ENCODE data around the gene PRSS3. TPM values are rescaled to one million over a fixed set of nuclear protein-coding genes. Genes with fewer than 3 reads are reported as not detected.
A peak's percentile ranks its signal among the peaks of the same experiment; 100 is the strongest.
"Not testable (repeated sequence)": the region's sequence is repeated elsewhere in the genome, so short reads cannot be mapped to it uniquely, and the experiment has no call there.

The PRSS3 gene
- total RNA-seq, 1 experiment from 2014 or later = not detected

DNA sequence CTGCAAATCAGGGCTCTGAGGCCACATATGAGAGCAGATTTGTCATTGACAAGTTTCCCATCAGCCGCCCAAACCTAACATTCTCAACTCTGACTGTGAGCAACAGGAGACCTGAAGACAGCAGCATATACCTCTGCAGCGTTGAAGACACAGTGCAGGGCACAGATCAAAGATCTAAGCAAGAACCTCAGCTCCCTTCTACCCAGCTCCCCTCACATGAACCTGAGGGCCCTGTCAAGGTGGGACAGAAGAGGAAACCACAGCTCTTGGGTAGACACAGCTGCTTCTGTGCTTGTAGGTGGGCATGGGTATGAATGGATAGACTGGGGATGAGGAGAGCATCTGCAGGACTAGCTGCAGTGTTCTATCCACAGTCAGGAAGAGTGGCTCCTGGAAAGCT is 8.7 kb upstream of the PRSS3 start:
- no peak for DNase-seq (ENCODE audit: low spot score)

DNA sequence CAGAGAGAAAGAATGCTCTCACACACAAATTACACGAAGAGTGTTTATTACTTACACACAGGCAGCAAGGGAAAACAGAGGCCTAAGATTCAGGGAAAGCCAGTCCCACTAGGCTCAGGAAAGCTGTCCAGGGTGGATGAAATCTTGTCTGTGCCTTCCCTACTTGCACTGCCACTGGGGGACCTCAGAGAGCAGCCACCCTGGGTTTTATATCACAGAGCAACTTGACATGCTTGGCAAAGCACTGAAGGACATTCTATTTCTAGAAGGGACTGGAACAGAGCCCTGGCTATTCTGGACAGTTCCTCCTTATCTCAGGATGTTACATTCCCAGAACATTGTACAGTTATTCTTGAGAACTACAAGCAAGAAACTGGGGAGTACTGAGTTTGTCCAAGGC is 7.5 kb upstream of the PRSS3 start:
- no peak for DNase-seq (ENCODE audit: low spot score)

DNA sequence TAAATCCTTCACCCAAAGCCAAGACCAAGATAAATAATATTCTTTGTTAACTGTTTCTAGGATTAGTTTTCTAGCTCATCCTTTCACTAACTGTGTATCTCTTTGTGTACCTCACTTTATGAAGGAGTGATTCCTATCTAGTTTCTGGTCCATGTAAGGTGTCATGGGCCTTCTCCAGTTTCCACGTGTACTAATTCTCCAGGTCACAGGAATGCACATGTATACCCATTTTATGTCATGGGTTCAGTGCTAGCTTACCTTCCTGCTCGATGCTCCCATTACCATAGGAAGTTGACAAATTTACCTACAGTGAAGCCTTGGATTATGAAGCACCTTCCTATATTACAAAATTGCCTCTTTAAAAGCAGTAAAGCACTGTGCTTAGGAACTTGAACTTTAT is 5.9 kb upstream of the PRSS3 start:
- DNase-seq (ENCODE audit: low spot score) = not testable (repeated sequence)

DNA sequence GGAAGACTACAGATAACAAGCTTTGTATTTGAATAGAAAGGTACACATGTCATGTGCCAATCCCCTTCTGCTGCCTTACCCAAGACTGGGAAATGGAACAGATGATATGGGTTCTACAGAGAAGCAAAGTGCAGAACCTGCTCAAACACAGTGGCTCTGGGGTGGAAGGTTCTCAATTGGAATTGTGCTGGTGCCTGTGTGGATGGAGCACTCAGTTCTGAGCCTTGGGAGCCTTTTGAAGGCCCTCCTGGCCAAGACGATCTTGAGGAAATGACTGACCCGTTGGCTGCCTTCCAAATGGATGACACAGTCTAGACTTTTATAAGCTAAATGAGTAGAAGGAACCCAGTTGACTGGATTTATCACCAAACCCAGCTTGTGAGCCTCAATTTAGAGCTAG is 4.2 kb upstream of the PRSS3 start:
- DNase-seq (ENCODE audit: low spot score) = no peak

DNA sequence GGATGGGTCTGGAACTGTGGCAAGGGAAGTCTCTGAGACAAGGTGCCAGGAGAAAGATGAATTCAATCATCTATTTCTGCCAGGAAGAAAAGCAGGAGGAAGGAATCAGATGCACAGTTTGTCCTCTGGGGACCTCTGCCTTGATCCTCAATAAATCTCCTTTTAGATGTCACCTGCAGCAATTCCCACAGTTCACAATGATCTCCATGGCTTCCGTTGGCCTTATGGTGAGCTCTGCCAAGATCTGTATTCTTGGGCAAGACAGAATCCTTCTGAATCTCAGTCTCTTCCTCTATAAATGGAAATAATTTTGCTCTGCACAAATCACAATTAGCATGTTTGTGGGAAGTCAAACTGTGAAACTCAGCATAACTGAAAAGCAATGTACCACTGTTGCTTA is 1.9 kb upstream of the PRSS3 start:
- DNase-seq (ENCODE audit: low spot score) = not testable (repeated sequence)

DNA sequence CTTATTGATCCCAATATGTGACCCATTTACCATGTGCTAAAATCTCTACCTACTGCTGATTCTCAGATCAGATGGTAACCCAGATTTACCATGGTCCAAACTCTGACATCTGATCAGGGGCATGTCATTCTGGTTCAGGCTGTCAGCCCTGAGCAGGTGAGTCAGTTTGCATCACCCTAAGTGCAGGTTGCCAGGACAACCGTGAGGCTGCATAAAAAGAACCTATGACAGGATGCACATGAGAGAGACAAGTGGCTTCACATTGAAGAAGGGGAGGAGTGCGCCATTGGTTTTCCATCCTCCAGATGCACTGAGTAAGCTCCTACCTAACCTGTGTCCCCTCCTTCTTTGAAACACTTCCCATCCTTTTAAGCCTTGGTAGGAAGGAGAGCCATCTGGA is 801 bp upstream of the PRSS3 start:
- no peak for DNase-seq (ENCODE audit: low spot score)

DNA sequence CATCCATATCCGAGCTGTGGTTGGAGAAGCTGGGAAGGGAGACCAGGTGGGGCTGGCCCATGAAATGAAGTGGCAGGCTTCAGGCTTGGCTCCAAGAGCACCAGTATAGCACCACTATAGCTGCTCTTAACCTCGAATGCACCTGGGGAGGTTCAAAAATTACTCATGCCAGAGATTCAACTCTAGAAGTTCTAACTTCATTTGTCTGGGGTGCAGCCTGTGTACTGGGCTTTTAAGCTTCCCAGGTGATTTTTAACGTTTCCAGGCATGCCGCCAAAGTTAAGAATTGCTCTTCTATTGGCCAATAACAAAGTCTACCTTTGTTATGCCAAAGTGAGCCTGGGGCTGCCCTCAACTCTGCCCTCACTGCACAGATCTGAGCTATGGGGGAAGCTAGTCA is 458 bp downstream of the PRSS3 start:
- no peak for DNase-seq (ENCODE audit: low spot score)

DNA sequence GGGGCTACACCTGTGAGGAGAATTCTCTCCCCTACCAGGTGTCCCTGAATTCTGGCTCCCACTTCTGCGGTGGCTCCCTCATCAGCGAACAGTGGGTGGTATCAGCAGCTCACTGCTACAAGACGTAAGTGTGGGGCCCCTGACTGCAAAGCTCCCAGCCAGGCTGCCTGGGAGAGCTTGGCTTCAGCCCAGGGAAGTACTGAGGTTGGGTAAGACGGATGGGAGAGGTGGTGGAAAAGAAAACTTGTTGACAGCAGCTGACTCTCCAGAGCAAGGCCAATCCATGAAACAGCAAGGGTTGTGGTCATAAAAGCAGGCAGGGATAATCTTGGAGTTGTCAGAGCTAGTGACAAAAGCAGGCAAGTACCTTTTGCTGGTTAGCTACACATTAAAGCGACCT is 1.3 kb downstream of the PRSS3 start:
- not testable (repeated sequence) for DNase-seq (ENCODE audit: low spot score)

DNA sequence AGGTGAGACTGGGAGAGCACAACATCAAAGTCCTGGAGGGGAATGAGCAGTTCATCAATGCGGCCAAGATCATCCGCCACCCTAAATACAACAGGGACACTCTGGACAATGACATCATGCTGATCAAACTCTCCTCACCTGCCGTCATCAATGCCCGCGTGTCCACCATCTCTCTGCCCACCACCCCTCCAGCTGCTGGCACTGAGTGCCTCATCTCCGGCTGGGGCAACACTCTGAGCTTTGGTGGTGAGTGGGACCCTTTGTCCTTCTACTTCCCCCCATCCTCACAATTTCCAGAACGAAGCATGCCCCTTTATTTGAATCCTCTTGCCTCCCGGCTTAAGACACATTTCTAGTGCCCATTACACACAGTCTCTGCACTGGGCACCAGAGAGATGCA is 2.5 kb downstream of the PRSS3 start:
- DNase-seq (ENCODE audit: low spot score) = no peak

DNA sequence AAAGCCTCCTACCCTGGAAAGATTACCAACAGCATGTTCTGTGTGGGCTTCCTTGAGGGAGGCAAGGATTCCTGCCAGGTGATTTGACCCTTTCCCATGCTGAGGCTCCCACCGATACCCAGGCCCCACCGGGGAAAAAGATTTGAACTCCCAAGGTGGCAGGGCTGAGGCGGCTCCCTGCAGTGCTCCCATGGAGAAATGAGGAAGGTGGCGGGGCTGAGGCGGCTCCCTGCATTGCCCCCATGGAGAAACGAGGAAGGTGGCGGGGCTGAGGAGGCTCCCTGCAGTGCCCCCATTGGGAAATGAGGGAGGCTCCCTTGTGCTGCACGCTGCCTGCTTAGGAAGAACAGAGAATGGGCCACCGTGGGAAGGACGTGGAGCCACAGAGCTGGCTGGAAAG is 3.2 kb downstream of the PRSS3 start:
- DNase-seq (ENCODE audit: low spot score) = no peak

DNA sequence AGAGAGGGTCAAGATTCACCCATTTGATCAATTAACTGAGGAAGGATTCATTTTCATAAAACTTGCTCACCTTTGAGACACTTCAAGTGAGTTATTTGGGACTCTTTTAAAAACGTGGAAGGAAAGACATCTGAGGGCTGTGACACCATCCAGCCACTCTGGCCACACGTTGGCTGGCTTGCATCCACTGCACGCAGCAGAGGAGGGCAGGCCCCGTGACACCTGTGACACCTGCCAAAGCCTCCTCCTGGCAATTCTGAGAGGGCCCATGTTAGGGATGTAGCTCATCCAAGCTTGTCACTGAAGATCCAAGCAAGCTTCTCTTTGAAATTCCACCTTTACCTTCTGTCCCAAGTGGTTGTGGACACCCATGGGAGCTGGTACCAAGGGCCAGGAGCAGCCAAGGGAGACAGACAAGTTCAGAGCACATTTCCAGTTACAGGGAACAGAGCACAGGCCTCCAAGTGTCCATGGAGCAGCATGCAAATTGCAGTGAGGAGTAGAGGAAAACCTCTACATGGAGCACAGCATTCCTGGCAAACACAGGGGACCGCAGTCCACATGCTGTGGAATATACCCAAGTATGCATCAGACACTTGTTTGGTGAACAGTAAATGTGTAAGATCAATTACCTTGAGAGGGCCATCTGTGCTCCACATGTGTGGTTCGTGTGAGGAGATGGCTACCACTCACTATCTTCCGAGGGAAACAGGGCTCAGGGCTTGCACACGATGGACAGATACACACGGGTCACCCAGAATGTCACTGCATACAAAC is 4.8 kb downstream of the PRSS3 start:
- DNase-seq (ENCODE audit: low spot score) = no peak

DNA sequence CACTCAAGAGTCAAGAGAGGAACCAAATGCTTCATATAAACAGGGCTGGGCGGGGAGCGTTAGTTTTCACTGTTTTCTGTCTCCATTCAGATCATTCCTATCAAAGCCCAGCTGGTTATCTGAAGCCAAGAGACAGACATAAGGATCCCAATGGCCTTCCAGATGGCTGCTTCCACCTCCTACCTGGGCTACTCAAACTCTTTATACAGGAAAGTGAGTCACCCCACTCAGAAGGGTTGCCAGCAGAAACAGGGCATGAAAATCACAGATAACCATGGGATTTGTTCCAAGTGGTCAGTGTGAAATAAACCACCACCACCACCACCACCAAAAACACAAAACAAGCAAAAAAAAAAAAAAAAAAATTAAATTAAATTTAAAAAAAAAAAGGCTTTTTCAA is 5.5 kb downstream of the PRSS3 start:
- DNase-seq (ENCODE audit: low spot score) = no peak

DNA sequence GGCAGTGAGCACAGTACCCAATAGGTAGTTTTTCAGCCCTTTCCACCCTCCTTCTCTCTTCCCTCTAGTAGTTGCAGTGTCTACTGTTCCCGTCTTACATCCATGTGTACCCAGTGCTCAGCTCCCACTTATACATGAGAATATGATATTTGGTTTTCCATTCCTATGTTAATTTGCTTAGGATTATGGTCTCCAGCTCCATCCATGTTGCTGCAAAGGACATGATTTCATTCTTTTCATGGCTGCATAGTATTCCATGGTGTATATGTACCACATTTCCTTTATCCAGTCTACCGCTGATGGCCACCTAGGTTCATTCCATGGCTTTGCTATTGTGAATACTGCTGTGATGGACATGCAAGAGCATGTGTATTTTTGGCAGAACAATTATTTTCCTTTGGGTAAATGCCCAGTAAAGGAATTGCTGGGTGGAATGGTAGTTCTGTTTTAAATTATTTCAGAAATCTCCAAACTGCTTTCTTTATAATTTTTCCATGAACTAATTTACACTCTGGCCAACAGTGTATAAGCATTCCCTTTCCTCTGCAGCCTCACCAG is 6.7 kb downstream of the PRSS3 start:
- not testable (repeated sequence) for DNase-seq (ENCODE audit: low spot score)

DNA sequence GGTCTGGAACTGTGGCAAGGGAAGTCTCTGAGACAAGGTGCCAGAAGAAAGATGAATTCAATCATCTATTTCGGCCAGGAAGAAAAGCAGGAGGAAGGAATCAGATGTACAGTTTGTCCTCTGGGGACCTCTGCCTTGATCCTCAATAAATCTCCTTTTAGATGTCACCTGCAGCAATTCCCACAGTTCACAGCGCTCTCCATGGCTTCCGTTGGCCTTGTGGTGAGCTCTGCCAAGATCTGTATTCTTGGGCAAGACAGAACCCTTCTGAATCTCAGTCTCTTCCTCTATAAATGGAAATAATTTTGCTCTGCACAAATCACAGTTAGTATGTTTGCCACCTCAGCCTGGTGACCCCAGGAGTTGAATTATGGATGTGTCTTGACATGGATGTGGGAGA is 8.8 kb downstream of the PRSS3 start:
- not testable (repeated sequence) for DNase-seq (ENCODE audit: low spot score)

DNA sequence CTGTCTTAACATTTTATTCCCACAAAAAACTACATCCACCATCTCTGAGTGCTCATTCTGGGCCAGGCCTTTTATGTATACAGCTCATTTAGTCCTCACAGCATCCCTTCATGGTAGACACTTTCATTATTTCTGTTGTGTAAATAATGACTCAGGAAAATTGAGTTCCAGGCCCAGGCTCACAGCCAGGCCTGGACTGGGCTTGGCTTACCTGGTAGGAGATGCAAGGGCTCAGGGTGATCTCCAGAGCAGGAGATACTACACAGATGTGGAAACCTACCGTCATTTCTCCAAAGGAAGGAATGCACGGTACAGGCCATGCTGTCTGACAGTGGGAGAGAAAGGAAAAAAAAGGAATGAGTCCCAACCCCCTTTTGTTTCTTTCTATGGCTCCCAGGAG is 11.8 kb downstream of the PRSS3 start:
- DNase-seq (ENCODE audit: low spot score) = peak; percentile 62

DNA sequence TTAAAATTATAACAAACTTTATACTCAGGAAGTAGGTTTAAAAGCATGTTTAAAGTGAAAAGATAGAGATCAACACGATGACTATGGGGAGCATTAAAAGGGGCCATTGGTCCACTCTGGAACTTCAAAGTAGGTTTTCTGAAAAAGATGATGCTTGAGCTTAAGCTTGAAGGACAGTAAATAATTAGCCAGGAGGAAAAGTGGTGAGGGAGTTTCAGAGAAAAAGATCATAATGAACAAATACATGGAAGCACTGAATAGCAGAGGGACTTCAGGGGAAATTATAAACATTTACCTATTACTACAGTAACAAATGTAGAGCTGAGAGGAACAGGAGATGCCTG is 13.6 kb downstream of the PRSS3 start:
- DNase-seq (ENCODE audit: low spot score) = not testable (repeated sequence)

DNA sequence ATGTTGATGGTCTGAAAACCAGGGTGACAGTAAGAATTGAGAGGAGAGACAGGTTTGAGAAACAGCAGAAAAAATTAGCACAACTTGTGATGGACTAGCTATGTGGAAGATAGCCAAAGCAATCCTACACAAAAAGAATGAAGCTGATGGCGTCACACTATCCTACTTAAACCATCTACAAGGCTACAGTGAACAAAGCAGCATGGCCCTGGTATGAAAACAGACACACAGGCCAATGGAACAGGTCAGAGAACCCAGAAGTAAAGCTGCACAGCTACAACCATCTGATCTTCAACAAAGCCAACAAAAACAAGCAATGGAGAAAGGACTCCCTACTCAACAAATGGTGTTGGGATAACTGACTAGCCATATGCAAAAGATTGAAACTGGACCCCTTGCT is 14.1 kb downstream of the PRSS3 start:
- DNase-seq (ENCODE audit: low spot score) = no peak

DNA sequence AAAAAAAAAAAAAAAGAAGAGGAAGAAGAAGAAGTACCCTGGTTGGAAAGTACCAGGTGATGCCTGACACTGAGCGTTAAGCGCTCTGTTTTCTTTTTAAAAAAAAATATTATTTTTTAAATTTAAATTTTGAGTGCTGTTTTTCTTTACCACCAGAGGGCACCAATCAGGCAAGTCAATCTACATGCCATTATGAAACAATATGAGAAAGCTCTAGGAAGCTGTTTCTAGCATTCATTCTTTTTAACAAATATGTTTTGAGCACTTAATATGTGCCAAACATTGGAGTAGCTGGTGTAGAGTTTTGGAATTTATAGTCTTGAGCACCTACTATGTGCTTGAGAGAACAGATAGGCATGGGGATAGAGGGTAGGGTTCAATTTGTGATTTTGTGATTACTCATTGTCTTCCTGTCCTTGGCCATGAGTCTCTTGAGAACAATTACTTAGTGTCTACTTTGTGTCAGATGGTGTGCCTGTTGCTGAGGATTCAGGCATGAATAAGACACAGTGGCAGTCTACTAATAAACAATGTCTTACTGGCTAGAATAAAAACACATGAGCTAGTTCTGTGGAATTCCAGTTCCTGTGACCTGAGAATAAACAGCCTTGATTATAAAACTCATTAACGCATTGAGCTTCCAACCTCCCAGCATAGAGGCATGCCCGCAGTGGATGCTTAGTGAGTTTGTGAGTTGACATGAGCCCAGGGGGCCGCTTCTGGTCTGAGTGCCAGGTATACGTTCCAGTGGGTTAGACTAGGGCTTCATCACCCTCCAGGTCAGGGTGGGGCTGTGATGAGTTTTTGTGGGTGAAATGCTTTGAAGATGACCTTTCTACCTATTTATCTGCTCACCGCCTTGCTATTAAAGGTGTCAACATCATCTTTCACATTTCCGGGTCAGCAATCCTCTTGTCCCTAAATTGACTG is 18.6 kb downstream of the PRSS3 start:
- peak; percentile 82 for DNase-seq (ENCODE audit: low spot score)

DNA sequence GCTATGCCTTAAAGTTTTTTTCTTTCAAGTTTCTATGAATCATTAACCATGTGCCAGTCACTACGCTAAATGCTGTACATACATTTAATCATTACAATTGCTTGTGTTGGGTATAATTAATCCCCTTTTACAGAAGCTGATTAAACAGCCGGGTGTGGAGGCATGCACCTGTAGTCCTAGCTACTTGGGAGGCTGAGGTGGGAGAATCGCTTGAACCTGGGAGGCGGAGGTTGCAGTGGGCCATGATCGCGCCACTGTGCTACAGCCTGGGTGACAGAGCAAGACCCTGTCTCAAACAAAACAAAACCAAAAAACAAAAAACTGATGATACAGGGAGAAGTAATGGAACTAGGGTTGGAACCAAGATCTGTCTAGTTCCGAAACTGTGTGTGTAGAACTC is 20.4 kb downstream of the PRSS3 start:
- DNase-seq (ENCODE audit: low spot score) = no peak

DNA sequence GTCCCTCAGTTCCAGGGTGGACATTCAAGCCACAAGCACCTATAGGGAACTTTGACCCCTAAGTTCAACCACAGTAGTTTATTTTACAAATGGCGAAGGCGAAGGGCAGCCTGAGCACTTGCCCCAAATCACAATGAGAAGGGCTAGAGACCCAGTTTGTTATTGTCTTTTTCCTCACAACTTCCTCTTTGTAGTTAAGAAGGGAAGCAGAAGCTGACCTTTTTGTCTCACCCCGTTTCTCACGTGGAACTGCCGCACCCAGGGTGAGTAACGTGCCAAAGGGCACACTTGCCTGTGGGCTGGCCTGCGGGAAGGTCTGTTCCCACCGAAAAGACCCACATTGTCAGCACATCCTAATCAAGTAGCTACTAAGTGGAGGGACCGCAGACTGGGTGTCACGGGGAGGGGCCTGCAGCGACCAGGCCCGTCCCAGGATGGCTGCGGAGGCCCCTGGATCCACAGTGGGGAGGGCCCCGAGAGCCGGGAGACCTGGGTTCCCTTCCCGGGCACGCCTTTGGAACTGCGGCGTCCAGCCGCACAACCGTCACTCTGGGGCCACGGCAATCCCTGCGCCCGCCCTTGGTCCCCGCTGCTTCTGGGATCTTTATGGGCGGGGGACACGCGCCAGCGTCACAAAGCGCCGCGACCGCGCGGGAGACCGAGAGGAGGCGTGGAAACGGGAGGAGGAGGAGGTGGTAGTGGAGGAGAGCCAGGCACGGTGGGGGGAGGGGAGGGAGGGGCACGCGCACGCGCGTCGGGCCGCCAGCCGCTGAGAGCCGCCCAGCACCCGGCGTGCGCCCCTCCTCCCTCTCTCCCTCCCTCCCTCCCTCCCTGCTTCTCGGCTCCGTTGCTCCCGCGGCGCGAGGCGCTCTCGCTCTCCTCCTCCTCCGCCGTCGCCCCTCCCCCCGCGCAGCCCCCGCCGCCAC is 21.2 kb downstream of the PRSS3 start, which contains the start of gene UBE2R2:
Gene UBE2R2 (plus strand): TSS at position 834 of the 926 bp plus-strand sequence. CDS start 598 bp downstream, outside the sequence.
- peak; percentile 90 for DNase-seq (ENCODE audit: low spot score)

DNA sequence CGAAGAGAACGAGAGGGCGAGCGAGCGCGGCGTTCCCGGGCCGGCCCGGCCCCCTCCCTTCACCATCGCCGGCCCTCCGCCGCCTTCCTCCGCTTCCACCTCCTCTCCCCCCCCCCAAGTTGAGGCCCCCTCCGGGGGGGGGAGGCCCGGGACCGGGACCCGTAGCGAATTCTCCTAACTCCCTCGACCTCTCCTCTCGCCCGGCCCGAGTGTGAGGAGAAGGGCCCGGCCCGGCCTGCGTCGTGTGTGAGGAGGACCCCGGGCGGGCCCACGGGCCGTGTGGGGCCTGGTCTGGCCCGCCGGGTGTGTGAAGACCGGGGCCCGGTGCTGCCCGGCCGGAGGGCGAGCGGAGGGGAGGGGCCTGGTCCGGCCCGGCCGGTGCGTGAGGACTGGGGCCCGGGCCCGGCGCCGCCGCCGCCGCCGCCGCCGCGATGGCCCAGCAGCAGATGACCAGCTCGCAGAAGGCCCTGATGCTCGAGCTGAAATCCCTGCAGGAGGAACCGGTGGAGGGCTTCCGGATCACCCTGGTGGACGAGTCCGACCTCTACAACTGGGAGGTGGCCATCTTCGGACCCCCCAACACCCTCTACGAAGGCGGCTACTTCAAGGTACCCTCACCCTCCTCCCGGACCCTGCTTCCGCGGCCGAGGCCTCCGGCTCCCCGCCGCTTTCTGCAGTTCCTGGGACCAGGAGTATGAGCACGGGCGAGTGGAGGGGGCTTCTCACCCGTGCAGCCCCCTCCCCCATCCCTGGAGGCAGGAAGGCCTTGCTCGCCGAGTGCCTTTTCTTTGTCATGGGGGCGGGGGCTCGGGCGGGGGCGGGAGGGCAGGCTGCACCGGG is 22.2 kb downstream of the PRSS3 start:
- peak; percentile 64 for DNase-seq (ENCODE audit: low spot score)

Data from H4 (cell line).